ENCODE data around the gene TMEM132A.
"Not testable (repeated sequence)": the region's sequence is repeated elsewhere in the genome, so short reads cannot be mapped to it uniquely, and the experiment has no call there.

Gene TMEM132A

GRCh38 chr11:60964801-60965200 lies 40.5 kb downstream of the TMEM132A start:
- no peak for DNase-seq

- DNase-seq: no peak
Observed at GRCh38 chr11:60966890-60967289, 42.6 kb downstream of the TMEM132A start.

- no peak for DNase-seq
Observed at GRCh38 chr11:60968223-60968622, 44.0 kb downstream of the TMEM132A start.

- DNase-seq: no peak
Observed at GRCh38 chr11:60970369-60970774, 46.1 kb downstream of the TMEM132A start.

- DNase-seq: no peak
Observed at GRCh38 chr11:60970890-60971289, 46.6 kb downstream of the TMEM132A start.

GRCh38 chr11:60971520-60971919 lies 47.3 kb downstream of the TMEM132A start, which contains the start of gene CD6:
Gene CD6, plus strand, starts transcription at chr11:60971680. Its CDS starts 186 bp downstream, at chr11:60971866.
- DNase-seq: no peak

GRCh38 chr11:60972182-60973030 lies 48.1 kb downstream of the TMEM132A start:
- no peak for DNase-seq

GRCh38 chr11:60973699-60974098 lies 49.4 kb downstream of the TMEM132A start:
- no peak for DNase-seq

GRCh38 chr11:60974316-60974715 lies 50.1 kb downstream of the TMEM132A start:
- not testable (repeated sequence) for DNase-seq

GRCh38 chr11:60974726-60975125 lies 50.5 kb downstream of the TMEM132A start:
- DNase-seq: no peak

GRCh38 chr11:60977224-60977623 lies 53.0 kb downstream of the TMEM132A start:
- DNase-seq: no peak

GRCh38 chr11:60977836-60978235 lies 53.6 kb downstream of the TMEM132A start:
- no peak for DNase-seq

GRCh38 chr11:60978546-60979380 lies 54.5 kb downstream of the TMEM132A start:
- no peak for DNase-seq

- DNase-seq: no peak
Observed at GRCh38 chr11:60981515-60981914, 57.3 kb downstream of the TMEM132A start.

- no peak for DNase-seq
Observed at GRCh38 chr11:60982184-60982583, 57.9 kb downstream of the TMEM132A start.

- DNase-seq: no peak
Observed at GRCh38 chr11:60984149-60984548, 59.9 kb downstream of the TMEM132A start.

- DNase-seq: no peak
Observed at GRCh38 chr11:60984636-60985035, 60.4 kb downstream of the TMEM132A start.

- DNase-seq: no peak
Observed at GRCh38 chr11:60985501-60985900, 61.2 kb downstream of the TMEM132A start.

GRCh38 chr11:60985991-60986915 lies 62.0 kb downstream of the TMEM132A start:
- DNase-seq: no peak

Measured in GF-D8 (cell line).